Forelimb muscle (tissue), 1 donor: Measurements from ENCODE around the gene GPR39. TPM values are rescaled to one million over a fixed set of nuclear protein-coding genes. Genes with fewer than 3 reads are reported as not detected.

Experiments used
- DNase-seq: peaks from one replicate; pipeline ENCODE4 v3.0.0-alpha.2; 2013; ENCODE audit warnings: low read depth
- polyA plus RNA-seq: library from polyadenylated mRNA; unstranded; fragments of 120-200 nt; gene quantifications from one replicate; pipeline ENCODE4 v1.2.1, GENCODE V29; 2013; ENCODE audit not compliant: insufficient read length

Gene GPR39
- polyA plus RNA-seq, 1 donor: 0.20 TPM

- DNase-seq: no peak
These were observed 145.6 kb downstream of the GPR39 start for GRCh38 chr2:132562245-132562644.

DNA sequence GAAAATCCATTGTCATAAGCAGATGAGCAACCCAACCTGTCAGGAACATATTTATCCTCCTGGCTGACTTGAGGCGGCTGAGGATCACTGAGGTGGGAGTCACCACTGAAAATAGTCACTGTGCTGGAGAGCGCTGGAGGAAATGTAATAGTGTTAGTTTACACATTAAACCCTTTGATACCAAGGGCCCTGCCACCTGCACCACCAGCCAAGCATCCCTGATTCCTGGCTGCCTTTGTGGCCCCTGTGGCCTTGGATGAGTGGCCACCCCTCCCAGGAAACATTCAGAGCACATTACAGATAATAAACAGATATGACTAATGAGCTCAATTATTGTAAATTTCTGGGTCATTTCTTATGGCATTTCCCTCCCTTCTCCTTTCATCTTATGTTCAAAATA is 147.5 kb downstream of the GPR39 start:
- no peak for DNase-seq

DNA sequence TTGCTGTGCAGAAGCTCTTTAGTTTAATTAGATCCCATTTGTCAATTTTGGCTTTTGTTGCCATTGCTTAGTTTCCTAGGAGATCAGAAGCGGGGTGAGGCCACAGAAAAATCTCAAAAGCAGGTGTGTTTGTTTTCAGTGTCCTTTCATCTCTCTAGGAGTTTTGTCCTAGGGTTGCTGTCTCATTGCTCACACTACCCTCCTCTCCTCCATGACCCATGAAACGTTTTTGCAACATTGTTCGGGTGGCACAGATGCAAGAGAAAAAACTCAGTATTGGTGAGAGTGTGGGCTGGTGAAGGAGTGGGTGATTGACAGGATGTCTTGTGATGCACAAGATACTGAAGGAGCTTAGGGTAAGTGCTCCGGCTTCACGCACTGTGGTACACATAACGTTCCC is 149.8 kb downstream of the GPR39 start:
- DNase-seq: no peak

DNA sequence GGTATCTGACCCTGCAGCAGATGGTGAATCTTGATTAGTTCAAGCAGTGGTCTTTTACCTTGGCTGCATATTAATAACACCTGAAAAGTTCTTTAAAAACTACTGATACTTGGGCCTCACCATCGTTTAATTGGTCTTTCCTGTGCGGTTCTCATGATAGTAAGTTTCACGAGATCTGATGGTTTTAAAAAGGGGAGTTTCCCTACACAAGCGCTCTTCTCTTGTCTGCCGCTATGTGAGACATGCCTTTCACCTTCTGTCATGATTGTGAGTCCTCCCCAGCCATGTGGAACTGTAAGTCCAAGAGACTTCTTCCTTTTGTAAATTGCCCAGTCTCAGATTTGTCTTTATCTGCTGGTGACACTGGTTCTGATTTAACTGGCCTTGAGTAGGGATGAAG is 151.1 kb downstream of the GPR39 start:
- no peak for DNase-seq

DNA sequence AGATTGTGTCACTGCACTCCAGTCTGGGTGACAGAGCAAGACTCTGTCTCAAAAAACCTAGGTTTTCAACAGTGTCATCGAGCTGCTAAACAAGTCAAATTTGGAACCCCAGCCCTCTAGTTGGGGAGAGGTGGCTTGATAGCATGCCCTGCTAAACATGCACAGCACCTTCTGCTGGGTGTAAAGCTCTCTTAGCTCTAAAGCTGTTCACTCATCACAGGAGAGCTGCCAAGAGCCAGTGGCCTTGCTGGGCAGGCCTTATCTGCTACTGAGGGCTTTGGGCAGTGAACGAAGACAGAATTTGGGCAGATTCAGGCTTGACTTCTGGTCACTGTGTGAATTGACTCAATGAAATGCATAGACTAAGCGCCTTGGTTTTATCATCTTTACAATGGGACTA is 152.1 kb downstream of the GPR39 start:
- no peak for DNase-seq

- DNase-seq: no peak
These were observed 156.9 kb downstream of the GPR39 start for GRCh38 chr2:132573444-132574007.

DNA sequence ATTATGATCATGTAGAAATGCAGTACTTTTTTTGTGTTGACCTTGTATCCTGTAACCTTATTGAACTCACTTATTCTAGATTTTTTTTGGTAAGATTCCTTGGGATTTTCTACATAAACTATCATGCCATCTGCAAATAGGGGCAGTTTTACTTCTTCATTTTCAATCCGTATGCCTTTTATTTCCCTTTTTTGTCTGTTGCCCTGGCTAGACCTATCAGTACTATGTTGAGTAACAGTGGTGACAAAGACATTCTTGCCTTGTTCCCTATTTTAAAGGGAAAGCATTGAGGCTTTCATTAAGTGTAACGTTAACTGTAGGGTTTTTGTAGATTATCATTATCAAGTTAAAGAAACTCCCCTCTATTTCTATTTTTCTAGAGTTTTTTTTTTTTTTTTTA is 161.1 kb downstream of the GPR39 start:
- no peak for DNase-seq

GRCh38 chr2:132581591-132581990 is 165.0 kb downstream of the GPR39 start:
- no peak for DNase-seq

- DNase-seq: peak; percentile 25
These were observed 165.6 kb downstream of the GPR39 start for GRCh38 chr2:132581991-132582738.

- no peak for DNase-seq
These were observed 167.2 kb downstream of the GPR39 start for GRCh38 chr2:132583666-132584360.

- DNase-seq: no peak
These were observed 168.6 kb downstream of the GPR39 start for GRCh38 chr2:132584976-132585817.

DNA sequence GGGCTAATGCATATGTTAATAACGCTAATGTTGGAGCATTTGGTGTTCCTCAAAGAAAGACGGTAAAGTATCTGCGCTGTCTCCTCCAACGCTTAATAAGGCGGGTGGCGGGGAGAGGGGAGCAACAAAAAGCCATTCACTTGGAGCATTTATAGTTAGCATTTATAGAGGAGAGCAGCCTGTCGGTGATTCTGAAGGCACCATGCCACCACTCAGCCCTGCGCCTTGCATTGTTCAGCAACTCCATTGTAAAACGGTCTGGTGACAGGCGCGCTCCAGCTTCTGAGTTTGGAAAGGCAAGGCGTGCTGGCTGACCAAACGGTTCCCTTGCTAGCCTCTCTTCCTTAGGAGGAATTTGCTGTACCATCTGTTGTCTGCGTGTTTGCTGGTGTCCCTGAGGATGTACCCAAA is 169.5 kb downstream of the GPR39 start:
- no peak for DNase-seq

DNA sequence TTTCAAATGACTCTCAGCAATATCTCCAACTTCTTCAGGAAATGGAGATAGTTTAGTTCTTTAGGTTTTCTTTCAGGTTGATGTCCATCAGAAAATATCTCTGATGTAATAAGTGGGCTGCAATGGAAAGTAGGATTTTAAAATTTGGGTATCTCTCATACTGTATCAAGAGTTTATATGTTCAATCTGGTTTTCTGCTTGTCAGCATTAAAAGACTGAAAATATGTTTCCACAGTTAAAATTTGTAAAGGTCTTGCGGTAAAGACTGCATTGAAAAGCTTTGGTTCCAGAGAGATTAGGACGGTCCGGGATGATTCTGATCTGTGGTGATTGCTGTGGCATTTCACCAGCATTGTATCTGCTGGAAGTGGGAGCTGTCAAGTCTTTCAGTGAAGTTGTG is 170.2 kb downstream of the GPR39 start:
- no peak for DNase-seq

DNA sequence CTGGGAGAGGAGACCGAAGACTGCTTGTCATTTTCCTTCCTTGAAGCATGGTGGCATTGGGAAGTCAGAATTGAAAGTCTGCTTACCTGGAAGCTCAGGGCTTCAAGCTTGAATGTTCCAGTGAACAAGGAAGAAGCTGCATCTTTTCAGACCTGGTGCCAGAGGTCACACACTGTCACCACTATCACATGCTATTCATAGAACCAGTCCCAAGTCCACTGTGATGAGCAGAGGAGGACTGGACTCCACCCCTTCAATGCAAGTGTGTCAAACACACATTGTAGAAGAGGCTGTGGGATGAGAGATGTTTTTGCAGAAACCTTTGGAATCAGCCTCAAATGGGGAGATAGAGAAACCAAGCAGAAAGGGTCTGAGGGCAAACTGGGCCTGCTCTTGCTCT is 172.0 kb downstream of the GPR39 start:
- no peak for DNase-seq

DNA sequence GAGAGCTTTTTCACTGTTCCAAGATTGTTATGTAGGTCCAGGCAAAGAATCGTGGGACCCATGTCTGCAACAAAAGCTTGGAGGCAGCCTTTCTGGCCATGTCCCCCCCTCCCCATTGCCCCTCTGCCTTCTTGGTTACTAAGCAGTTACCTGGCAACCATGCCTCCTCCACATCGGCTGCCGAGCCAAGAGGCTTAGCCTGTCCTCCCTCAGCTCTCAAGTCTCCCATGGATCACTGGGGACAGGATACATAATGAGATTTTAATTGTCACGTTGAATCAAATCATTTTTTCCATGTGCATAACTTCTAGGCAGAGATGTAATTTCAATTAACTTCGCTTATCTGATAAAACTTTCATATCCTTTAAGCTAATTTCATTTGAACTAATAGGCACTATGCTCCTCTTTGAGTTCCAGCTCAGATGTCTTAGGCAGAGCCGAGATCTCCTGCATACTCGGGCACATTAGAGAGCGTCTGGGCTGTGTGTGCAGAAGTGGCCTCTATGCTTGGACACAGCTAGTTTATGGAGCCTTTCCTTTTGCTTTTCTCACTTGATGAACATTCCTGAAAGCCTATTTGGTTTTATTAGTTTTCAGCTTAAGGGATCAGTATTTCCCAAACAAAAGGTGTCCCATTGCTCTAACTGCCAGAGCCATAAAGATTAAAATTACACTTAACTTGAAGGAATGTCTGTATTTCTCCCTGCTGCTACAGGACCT is 172.7 kb downstream of the GPR39 start:
- no peak for DNase-seq

GRCh38 chr2:132589966-132590365 is 173.4 kb downstream of the GPR39 start:
- DNase-seq: no peak

- no peak for DNase-seq
These were observed 176.6 kb downstream of the GPR39 start for GRCh38 chr2:132593171-132593570.

DNA sequence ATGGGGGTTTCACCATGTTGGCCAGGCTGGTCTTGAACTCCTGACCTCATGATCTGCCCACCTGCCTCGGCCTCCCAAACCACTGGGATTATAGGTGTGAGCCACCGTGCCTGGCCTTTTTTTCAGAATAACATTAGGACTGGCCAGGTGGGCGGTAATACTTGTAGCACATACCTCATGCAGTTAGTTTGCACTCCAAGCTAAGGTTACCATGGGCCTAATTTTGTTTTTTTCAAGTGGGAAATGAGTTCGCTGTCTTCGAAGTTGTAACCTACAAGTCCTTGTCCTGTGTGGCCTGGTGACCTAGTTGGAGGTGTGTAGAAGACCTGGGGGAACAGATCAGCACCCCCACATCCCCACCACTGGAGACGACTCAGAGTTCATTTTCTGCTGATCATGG is 178.6 kb downstream of the GPR39 start:
- DNase-seq: no peak

DNA sequence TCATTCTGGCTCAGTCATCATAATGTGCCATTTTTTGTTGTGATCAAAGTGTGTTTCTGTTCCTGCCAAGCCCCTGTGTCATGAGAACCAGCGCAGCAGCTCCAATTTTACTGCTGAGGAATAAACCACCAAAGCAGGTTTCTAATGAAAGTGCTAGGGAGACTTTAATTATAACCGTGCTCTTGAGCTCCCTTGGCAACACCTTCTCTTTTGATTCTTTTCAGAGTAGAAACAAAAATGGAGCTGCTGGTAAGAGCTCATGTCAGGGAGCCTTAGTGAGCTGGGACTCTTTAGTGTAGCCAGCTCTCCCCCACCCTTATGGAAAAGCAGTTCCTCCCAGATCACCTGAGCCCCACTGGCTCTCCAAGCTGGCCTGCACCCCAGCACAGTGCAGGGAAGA is 179.1 kb downstream of the GPR39 start:
- DNase-seq: no peak

DNA sequence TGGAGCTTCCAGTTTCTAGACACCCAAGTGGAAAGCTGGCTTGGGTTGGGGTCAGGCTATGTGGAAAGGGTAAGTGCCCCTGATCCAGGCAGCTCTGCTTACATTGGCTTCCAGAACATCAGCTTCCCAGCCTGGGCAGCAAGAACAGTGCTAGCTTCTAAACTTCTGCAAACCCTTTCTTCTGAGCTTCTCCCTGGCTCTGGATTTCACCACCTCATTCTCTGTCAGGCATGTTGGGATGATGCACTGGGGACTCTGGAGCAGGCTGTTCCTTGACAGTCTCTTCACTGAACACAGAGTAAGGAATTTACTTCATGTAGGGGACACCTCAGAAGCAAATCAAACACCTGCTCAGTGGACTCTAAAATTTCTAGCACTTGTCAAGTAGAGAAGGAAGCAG is 180.6 kb downstream of the GPR39 start:
- DNase-seq: no peak

DNA sequence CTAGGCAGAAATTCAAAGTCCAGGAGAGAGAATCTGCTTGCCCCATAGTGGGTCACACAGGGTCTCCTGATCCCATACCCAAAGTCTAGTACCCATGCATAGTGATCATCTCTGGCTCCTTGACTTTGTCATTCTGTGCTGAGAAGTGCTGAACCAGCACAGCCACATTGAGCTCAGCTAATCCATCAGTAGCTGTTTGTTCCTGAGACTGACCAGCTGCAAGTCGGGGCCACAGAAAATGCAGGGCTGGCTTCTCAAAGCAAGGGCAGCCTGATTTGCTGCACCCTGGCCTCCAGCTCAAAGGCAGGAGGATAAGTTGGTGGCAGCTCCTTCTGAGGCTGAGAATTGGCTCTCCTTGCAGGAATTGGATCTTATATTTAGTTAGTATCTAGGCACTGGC is 181.2 kb downstream of the GPR39 start:
- DNase-seq: no peak

- no peak for DNase-seq
These were observed 181.9 kb downstream of the GPR39 start for GRCh38 chr2:132598536-132598935.
